ENCODE measurements around the gene TNFRSF25.
"Not testable (repeated sequence)": the region's sequence is repeated elsewhere in the genome, so short reads cannot be mapped to it uniquely, and the experiment has no call there.

Gene TNFRSF25

DNA sequence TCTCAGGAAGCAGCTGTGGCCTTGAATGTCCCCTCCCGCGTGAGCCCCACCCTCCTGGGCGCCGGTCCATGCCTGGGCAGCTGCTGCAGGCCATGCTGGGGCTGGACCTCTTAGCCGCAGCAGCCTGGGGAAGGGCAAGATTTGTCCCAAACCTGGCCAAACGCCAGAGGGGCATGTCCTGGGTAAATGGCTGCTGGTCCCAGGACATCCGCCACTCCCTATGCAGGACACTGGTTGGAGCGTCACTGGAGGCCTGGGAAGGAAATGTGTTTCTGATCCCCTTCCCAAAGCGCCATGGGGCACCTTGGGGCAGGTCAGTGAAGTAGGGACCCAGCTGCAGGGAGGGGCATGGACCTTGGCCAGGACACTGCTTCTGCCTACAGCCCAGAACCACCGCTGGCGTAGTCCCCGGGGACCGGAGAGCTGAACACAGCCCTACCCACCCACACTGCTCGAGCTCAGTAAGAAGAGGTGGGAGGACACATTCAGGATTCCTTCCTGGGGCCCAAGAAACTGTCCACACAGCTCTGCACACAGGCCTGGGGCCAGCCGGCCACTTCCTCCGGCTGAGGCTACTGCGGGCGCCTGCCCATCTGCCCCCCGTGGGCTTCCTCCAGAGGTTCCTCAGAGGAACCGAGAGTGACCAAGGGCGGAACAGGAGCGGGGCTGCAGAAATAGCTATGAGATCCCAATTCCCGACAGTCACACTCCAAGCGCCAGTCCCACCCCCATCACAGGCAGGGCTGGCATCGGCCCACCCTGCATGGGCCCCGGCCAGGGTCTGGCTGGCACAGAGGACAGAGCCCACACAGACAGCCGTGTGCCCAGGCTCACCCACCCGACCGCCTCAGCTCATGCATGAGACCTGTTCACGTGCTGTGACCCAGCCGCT lies 36.3 kb upstream of the TNFRSF25 start:
- no peak for DNase-seq (ENCODE audit: low read depth)

DNA sequence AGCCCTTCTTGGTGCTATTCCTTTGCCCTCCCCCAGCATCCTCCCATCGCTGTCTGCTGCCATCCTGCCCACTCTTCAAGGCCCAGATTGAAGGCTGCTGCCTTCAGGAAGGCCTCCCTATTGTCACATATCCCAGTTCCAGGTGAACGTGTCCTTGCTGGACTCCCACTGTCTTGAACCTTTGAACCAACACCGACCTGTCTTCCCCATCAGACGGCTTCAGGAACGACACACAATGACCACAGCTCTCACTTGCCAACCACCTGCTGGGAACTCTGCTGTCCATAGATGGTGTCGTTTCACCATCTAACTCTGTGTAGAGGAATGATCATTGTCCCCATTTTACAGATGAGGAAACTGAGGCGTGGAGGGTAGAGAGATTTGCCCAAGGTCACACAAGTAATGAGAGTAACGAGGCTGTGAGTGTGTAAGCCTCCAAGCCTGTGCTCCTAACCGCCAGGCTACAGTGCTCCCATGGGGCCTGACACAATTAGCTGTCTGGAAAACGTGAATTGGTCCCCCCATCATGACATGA lies 35.4 kb upstream of the TNFRSF25 start:
- no peak for DNase-seq (ENCODE audit: low read depth)

DNA sequence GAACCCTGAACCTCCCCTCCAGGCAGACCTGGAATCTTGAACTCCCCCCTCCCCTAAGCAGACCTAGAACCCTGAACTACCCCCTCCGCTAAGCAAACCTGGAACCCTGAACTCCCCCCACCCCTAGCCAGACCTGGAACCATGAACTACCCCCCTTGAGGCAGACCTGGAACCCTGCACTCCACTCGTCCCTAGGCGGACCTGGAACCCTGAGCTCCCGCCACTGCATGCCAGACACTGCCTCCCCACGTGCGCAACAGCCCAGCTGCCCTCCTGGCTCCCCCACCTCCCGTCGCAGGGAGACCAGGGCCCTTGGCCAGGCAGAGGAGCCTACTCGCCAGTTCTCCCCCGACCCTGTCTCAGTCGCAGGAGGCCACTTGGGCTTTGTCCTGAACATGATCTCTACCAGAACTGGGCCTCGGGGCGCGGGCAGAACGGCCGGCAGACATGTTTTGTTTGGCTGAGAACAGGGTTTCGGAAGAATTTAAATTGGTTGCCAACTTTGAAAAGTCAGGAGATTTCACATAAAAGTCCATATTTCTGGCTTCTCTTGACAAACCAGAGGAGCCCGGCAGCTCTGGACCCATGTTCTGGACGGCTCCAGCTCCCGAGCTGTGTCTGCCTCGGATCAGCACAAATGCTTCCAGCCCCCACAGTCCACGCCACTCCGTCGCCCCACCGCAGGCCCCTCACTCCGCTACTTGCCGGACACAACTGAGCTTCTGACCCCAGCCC lies 34.7 kb upstream of the TNFRSF25 start:
- no peak for DNase-seq (ENCODE audit: low read depth)

DNA sequence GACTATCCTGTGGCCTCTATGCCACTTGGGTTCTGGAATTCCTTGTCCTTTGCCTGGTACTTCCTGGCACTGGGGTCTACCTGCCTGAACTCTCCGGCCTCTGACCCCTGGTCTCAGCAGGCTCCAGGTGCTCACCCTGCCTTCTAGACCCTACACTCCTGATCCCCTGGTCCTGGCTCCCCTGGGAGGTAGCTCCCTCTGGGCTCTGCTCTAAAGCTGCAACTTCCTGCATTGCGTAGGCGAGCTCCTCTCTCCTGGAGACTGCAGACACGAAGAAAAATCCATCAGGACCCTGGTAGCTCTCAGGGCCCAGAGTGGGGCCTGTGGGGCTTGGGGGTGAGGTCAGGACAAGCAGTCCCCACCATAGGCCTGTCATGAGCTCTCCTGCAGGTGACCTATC lies 33.3 kb upstream of the TNFRSF25 start:
- DNase-seq (ENCODE audit: low read depth), result no peak

DNA sequence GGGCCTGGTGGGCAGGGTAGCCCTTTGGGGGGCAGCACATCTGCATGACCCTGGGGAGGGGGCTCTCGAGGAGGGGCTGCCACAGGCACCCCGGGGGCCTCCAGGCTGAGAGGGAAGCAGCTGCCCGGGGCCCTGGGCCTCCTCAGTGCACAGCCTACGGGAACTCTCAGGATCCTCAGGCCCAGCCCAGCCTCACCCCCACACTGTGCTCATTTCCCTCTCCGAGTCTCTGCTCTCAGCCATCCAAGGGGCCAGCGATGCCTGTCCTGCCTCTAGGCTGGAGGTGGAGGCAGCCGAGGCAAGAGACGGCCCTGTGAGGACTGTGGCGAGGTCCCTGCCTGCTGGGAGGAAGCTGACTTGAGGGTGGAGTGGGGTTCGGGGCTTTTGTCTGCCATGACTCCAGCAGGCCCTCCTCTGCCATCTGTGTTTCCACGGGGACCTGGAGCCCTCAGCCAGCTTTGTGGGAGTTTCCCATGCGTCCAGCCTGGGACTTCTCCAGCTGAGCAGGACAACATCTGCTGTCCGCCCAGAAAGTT lies 32.7 kb upstream of the TNFRSF25 start:
- no peak for DNase-seq (ENCODE audit: low read depth)

DNA sequence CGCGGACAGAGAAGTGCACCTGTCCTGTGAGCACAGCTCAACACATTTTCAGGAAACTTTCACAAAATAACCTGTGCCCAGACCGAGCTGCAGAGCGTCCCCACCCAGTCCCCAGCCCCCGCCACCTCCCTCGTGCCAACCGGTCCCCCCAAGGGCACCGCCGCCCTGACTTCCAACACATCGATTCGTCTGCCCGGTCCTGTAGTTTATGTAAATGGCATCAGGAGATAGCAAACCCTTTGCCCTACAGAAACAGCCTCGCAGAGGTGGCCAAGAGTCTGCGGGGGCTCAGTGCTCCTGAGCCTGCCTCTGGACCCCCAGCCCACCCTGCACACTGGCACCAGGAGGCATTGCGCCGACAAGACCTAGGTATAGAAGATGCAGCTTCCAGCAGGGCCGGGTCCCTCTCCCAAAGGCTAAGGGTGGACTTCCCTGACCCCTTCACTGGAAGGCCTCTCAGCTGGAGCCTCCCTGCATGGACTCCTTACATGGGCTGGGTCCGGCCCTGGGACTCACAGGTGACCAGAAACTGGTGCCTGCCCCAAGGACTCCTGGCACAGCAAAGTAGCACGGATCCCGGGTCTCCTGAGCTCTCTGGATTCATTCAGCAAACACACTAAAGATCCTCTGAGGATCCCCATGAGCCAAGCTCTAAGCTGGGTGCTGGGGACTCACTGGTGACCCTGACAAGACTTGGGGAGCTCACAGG lies 32.0 kb upstream of the TNFRSF25 start:
- DNase-seq (ENCODE audit: low read depth), result no peak

DNA sequence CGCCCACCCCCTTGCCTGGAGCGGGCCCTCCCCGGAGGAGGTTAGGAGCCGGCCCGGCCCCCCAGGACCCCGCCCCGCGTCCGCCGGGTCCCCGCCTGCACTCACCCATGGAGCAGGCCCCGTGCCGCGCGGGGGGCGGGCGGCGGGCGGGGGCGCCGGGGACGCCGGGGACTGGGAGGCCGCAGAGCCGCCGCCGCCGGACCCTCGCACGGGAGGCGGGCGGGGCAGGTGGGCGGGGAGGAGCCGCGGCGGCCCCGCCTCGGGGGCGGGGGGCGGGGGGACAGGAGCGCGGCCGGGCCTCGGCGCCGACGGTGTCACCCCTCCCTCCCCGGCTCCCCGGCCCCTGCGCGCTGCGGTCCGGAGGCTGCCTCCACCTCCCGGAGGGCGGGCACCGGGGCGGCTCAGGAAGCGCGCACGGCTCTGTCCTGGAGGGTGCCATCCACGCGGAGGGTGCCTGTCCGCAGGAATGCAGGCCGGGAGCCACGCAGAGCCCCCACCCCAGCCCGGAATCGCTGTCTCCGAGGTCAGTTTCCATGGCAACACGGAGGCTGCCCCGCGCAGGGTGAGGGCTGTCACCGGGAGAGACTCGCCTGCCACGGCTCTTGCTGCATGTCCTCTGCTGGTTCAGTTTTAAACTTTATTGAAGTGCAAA lies 31.4 kb upstream of the TNFRSF25 start:
- DNase-seq (ENCODE audit: low read depth), result peak; percentile 37

DNA sequence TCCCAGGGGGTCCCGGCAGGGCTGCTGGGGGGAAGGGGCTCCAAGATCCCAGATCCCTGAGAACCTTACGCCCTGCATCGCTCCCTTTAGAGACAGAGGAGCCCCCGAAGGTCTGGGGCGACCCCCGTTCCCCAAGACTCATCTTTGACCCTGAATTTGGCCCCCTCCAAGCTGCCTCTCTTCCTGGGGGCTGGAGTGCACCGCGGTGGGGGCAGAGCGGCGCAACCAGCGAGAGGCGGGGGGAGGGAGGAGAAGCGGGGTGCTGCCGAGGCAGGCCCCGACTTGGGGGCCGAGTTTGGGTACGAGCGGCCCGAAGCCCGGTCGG lies 30.9 kb upstream of the TNFRSF25 start:
- no peak for DNase-seq (ENCODE audit: low read depth)

DNA sequence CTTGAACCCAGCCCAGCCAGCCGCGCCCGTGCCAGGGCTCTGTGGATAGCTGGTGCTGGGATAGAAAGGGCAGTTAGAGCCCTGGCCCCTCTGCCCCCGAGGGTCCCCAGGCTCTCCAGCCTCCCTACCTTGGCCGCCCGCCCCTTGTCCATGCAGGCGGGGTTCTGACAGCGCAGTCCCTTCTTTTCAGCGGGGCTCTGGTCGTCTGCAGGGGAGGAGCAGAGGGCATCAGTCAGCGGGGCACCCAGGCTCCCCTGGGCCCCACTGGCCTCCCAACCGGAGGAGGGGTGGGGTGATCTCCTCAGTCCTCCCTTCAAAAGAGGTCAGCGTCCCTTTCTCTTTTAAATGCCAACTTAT lies 30.4 kb upstream of the TNFRSF25 start:
- DNase-seq (ENCODE audit: low read depth), result no peak

DNA sequence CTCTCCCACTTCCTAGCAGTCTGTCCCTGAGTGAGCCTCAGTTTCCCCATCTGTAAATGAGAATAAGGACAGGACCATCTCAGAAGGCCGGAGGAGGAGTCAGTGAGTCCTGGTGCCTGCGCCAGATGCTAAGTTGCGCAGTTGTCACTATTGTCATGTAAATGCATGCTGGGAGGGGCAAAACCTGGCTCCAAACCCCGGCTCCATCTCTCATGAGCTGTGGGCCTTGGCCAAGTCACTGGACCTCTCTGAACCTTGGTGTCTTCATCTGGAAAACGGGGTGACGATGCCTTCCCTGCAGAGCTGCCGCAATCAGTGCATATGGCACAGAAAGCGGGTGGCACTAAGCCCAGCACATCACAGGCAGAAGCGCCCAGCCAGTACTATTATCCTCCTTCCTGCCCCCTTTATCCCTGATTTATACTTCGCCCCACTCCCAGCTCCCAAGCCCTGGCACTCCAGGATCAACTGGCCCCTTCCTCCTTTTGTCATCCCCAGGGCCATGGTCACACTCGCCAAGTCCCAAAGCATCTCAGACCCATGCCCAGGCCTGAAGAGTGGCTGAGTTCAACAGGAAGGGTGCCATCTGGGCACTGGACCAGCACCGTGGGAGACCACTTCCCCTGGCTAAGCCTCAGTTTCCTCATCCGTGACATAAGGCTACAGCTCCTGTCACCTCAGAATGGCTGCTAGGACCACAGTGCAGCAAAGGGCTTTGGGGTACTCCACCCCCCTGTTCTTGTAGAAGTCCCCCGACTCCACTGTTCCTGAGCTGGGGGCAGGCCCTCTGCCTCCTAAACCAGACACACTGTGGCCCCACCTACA lies 29.8 kb upstream of the TNFRSF25 start:
- no peak for DNase-seq (ENCODE audit: low read depth)

DNA sequence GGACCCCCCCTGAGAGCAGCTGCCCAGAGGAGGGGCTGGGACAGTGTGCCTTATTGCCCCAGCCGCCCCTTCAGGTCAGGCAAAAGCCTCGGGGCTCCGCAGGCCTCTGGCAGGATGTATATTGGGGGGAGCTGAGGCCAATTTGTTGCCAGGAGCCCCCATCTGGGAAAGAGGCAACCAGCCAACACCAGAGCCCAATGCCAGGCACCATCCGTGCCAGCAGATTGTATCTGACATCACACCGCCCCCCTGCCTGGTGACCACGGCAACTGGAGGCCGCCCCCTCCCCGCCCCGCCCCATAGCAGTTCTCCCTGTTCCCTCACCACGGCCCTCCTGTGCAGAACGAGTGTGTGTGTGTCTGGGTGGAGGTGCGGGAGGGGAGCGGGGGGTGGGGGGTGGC lies 29.1 kb upstream of the TNFRSF25 start:
- no peak for DNase-seq (ENCODE audit: low read depth)

DNA sequence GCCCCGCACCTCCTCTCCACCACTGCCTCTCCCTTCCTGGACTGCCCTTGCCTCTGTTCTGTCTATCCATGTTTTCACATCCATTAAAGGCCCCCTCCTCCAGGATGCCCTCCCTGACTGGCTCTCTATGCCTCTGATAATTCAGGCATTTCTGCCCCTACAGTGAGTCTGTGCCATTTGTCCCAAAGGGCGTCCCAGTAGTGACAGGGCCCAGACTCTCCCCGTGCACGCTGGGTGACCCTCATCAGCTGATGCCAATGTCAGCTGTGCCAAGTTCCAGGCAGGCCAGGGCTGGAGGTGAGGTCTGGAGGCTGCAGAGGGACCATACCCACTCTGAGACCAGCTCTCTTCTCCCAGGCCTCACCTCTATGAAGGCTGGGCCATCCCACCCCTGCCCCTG lies 28.7 kb upstream of the TNFRSF25 start:
- DNase-seq (ENCODE audit: low read depth), result no peak

DNA sequence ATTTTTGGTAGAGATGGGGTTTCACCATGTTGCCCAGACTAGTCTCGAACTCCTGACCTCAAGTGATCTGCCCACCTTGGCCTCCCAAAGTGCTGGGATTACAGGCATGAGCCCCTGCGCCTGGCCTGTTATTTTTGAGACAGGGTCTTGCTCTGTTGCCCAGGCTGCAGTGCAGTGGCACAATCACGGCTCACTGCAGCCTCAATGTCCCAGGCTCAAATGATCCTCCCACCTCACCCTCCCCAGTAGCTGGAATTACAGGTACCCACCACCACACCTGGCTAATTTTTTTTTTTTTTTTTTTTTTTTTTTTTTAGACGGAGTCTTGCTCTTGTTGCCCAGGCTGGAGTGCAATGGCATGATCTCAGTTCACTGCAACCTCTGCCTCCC lies 27.9 kb upstream of the TNFRSF25 start:
- not testable (repeated sequence) for DNase-seq (ENCODE audit: low read depth)

DNA sequence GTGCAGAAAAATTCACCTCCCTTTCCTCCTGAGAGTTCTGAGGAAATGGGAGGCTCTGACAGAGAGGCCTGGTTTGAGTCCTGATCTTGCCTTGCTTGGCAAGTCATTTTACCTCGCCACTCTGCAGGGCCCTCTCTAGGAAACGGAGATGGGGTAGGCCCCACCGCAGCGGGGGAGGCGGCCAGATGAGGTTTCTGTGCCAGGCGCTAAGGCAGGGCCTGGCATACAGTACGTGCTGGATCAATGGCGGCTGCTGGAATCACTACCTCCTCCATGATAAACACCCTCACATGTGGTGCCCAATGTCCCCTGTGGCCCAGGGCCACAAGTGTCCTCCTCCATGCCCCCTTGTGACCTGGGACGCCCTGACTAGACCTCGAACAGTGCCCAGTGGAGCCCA lies 26.0 kb upstream of the TNFRSF25 start:
- no peak for DNase-seq (ENCODE audit: low read depth)

DNA sequence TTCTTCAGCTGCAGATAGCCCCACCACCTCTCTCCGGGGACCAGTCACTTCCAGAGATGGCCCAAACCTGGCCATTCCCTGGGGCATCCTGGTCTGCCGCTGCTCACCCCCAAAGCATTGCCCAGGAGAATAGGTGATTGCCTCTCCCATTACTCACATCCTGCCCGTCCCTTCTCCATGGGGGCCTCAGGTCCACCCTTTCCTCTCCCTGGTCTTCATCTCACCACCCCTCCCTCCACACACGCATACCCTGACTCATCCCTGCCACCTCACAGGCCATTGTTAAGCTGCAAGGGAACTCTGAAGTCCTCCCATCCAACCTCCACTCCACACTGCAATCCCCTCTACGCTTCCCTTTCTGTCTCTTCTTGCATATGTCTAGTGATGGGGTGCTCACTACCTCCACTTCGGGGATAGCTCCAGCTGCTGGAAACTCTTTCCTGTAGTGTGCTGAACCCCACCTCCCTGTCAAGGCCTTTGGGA lies 25.5 kb upstream of the TNFRSF25 start, which contains the start of gene PLEKHG5:
Gene PLEKHG5 (minus strand): TSS at position 188 of the 483 bp plus-strand sequence. CDS start 14,096 bp downstream, outside the sequence.
- DNase-seq (ENCODE audit: low read depth), result no peak

DNA sequence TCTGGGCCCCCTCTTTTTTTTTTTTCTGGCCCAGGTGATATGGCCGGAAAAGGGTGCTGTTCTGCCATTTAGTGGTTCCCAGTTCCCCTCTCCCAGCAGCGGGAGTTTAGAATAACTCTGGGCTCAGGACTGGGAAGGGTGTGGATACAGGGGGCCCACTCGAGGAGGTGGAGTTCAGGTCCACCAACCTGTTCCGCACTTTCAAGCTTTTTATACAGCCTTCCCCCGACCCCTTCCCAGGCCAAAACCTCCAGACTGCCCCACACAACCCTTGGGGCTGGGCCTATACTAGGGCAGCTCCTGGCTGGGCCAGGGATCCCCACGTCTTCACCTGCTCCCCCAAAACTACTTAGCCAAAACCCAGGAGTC lies 25.1 kb upstream of the TNFRSF25 start:
- DNase-seq (ENCODE audit: low read depth), result no peak

DNA sequence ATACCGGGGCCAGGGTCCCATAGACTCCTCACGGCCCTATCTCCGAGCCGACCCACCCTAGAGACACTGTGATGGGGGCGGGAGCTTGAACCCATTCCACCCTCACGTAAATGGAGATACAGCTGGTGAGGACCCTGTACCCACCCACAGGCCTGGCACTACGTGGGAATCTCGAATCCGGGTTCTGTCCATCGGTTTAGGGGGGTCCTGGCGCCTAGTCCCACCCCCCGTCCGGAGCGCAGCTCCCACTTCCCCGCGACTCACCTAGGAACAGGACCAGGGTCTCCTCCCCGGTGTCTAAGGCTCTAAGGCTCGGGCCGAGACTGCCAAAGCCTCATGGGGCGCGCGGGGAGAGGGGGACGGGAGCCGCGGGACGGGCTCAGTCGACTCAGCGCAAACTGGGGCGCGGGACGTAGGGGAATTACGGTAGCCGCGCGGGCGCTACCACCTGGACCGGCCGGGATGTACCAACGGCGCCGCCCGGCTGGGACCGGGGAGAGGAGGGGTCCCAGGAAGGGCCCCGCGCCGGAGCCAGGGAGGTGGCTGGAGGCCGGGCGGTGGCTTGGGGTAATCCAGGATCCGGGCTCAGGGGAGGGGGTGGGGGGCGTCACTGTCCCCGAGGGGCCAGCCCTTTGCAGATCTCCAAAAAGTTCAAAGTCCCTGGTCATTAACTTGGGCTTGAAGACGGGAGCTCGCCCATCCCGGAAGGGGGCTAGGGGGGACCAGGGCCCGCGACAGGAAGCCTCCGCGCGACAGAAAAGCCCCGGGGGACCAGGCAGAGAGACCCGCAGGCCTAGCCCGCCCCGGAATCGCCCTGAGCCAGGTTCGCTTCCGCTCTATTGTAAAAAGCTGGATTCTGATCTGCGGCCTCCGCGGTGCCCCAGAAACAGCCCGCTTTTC lies 24.5 kb upstream of the TNFRSF25 start:
- peak; percentile 30 for DNase-seq (ENCODE audit: low read depth)

DNA sequence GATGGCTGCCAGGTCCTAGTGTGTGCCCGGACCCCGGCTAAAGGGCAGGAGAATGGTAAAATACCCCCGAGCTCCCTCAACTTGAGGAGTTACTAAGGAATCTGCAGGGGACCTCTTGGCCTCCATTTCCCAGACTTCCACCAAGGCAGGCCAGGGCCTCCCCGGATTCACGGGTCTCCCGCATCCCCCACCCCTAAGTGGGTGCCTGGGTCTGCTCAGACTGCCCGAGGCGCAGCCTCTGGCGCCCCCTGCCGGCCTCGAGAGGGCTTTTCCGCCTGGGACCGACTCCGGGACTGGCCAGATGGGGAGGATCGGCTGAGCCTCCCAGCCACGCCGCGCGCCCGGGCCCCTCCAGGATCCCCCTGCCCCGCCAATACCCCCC lies 23.8 kb upstream of the TNFRSF25 start:
- DNase-seq (ENCODE audit: low read depth), result peak; percentile 69

DNA sequence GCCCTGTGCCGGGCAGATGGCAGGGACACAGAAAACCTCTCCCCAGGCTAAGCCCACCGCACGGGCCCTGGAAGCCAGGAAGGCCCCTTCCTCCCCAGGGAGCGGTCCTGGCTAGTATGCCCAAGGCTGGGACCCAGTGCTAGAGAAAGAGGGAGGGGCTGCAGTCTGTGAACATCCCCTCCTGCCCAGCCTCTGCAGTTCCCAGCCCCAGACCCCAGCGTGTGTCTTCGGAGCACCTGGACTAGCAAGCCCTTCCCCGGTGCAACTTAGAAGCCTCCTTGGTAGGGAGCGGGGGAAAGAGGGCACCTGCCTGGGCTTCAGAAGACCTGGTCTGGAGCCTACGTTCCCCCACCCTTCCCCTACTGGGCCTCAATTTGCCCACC lies 23.4 kb upstream of the TNFRSF25 start:
- DNase-seq (ENCODE audit: low read depth), result no peak
